Right lobe of liver (tissue), 6 donors: Measurements from ENCODE around the gene FUT2. TPM values are rescaled to one million over a fixed set of nuclear protein-coding genes. Genes with fewer than 3 reads are reported as not detected.
A peak's percentile ranks its signal among the peaks of the same experiment; 100 is the strongest.

Experiments
- ATAC-seq, 4 donors: fragments of 200-7000 bp; cut with Tn5 transposase; one replicate each; pipeline ENCODE4 v1.9.1; 2020; ENCODE audit warnings: mild to moderate bottlenecking in 4 of 4, moderate library complexity in 4 of 4
- DNase-seq, 3 donors: peaks; one replicate each; pipeline ENCODE4 v3.0.0-alpha.2; 2020
- H3K27ac ChIP-seq, 3 donors: fragments of 200-600 bp; one replicate each; pipeline ENCODE4 v1.8.0; 2022
- H3K27me3 ChIP-seq, 2 donors: fragments of 200-600 bp; one replicate each; pipeline ENCODE4 v1.8.0; 2022
- H3K36me3 ChIP-seq, 4 donors: fragments of 200-600 bp; sonication (generic) in 1 of 4; one replicate each; pipeline versions ENCODE4 v1.5.1 to v1.8.0; 2017 to 2022; ENCODE audit warnings: control low read depth in 1 of 4
- H3K4me1 ChIP-seq, 4 donors: fragments of 200-600 bp; sonication (generic) in 1 of 4; one replicate each; pipeline versions ENCODE4 v1.5.1 to v1.8.0; 2017 to 2022; ENCODE audit warnings: control low read depth in 1 of 4
- H3K4me3 ChIP-seq, 3 donors: fragments of 200-600 bp; one replicate each; pipeline ENCODE4 v1.8.0; 2022
- H3K9me3 ChIP-seq, 4 donors: fragments of 200-600 bp; sonication (generic) in 1 of 4; one replicate each; pipeline versions ENCODE4 v1.5.1 to v1.8.0; 2017 to 2022; ENCODE audit warnings: control low read depth in 1 of 4
- CTCF ChIP-seq, 4 donors: fragments of 200-600 bp in 3 of 4; fragments of 450-650 bp in 1 of 4; IDR thresholded peaks; one replicate each; pipeline versions ENCODE4 v1.5.1 to v1.8.0; 2016 to 2022; ENCODE audit warnings: antibody characterized with exemption in 4 of 4, mild to moderate bottlenecking in 2 of 4
- POLR2A ChIP-seq: fragments of 450-650 bp; IDR thresholded peaks from one replicate; pipeline ENCODE4 v1.6.1; 2017; ENCODE audit warnings: antibody characterized with exemption, mild to moderate bottlenecking
- WGBS: methylation state at CpG from one replicate; pipeline ENCODE4 v1.1.6; 2018; ENCODE audit warnings: low coverage, low lambda C conversion rate; ENCODE audit not compliant: insufficient coverage; ENCODE audit errors: missing lambda C conversion rate; 5-methylcytosine and 5-hydroxymethylcytosine counted together
- intact Hi-C, 2 donors: fragments of 100-400 bp; cut with DNase I; formaldehyde crosslinking; loops; one replicate each; pipeline versions ENCODE4 v1.11.2 to v1.14.1; 2022
- total RNA-seq, 6 experiments: library from RNA; depleted of rRNA in 2 of 6; stranded (reverse); fragments of >200 nt in 2 of 6; fragmentation: NEBNext Ultra II Directional in 3 of 6; extraction: Animal tissue kit (Norgen Biotek cat#: 25700) in 3 of 6; gene quantifications; one replicate each; pipeline versions ENCODE4 v1.1.0 to v1.2.4, GENCODE V29; 2016 to 2023
- donor health status: DM: no; HTN: yes; CAD: no.
- donor health status: DM: no; HTN: no; CAD: no.
- donor health status: DM: no; HTN: no; CAD: no.
- donor health status: DM: no; HTN: yes; CAD: no.
- donor health status: DM: no; HTN: yes; CAD: no.

FUT2 gene
- total RNA-seq, 6 experiments from 2014 or later, result 2.6 TPM; not detected in 5

- H3K36me3 ChIP-seq, result no peaks in the 10 kb centered on the region
- 82% methylated on average over 4 of the region's 4 CpGs for WGBS
Measured at GRCh38 chr19:48663667-48664066, 32.1 kb upstream of the FUT2 start.

GRCh38 chr19:48664476-48664875 lies 31.3 kb upstream of the FUT2 start:
- no peaks in the 10 kb centered on the region for H3K9me3 ChIP-seq
- no peaks in the 10 kb centered on the region for H3K27me3 ChIP-seq
- no peaks in the 10 kb centered on the region for H3K4me1 ChIP-seq
- H3K36me3 ChIP-seq, result no peaks in the 10 kb centered on the region
- TF ChIP-seq CTCF (IDR thresholded peaks at IDR 0.05) (no peak), POLR2A (no peak)
- no peak overlapping the region for H3K4me3 ChIP-seq
- intact Hi-C loops, result no loop called here
- WGBS, result 69% methylated on average over 6 of the region's 14 CpGs
- H3K27ac ChIP-seq, result no peak overlapping the region
- ATAC-seq (no peak), DNase-seq (no peak)

More at GRCh38 chr19:48663667-48664066, 32.1 kb upstream of the FUT2 start:
- H3K27ac ChIP-seq, result no peak overlapping the region
- no peak for DNase-seq
- no peak for ATAC-seq
- no peak overlapping the region for H3K4me3 ChIP-seq
- TF ChIP-seq CTCF (IDR thresholded peaks at IDR 0.05) (no peak), POLR2A (no peak)
- H3K4me1 ChIP-seq, result no peaks in the 10 kb centered on the region
- H3K9me3 ChIP-seq, result no peaks in the 10 kb centered on the region
- intact Hi-C loops, result no loop called here
- H3K27me3 ChIP-seq, result no peaks in the 10 kb centered on the region

- DNase-seq (no peak), ATAC-seq (no peak)
- WGBS, result 85% methylated on average over 5 of the region's 6 CpGs
- no peaks in the 10 kb centered on the region for H3K36me3 ChIP-seq
- H3K4me1 ChIP-seq, result no peaks in the 10 kb centered on the region
- TF ChIP-seq CTCF (IDR thresholded peaks at IDR 0.05) (no peak), POLR2A (no peak)
- H3K27me3 ChIP-seq, result no peaks in the 10 kb centered on the region
- no peaks in the 10 kb centered on the region for H3K9me3 ChIP-seq
- no peak overlapping the region for H3K4me3 ChIP-seq
- intact Hi-C loops, result no loop called here
- H3K27ac ChIP-seq, result no peak overlapping the region
Measured at GRCh38 chr19:48665786-48666185, 30.0 kb upstream of the FUT2 start.

GRCh38 chr19:48668332-48668731 lies 27.4 kb upstream of the FUT2 start:
- H3K27me3 ChIP-seq, result no peaks in the 10 kb centered on the region
- H3K4me1 ChIP-seq, result no peaks in the 10 kb centered on the region
- no peaks in the 10 kb centered on the region for H3K36me3 ChIP-seq
- TF ChIP-seq POLR2A, result no peak
- no peak for TF ChIP-seq CTCF (IDR thresholded peaks at IDR 0.05)
- no peak overlapping the region for H3K4me3 ChIP-seq
- H3K9me3 ChIP-seq, result no peaks in the 10 kb centered on the region
- intact Hi-C loops, result no loop called here
- ATAC-seq (peak in 1 of 4 donors; percentile 35), DNase-seq (no peak)
- 51% methylated on average over 2 of the region's 3 CpGs for WGBS
- H3K27ac ChIP-seq, result no peak overlapping the region

GRCh38 chr19:48668761-48669160 lies 27.0 kb upstream of the FUT2 start:
- Histone ChIP-seq H3K27me3 (no peaks in the 10 kb centered on the region), H3K4me3 (no peak overlapping the region), H3K9me3 (no peaks in the 10 kb centered on the region), H3K27ac (no peak overlapping the region), H3K4me1 (no peaks in the 10 kb centered on the region), H3K36me3 (no peaks in the 10 kb centered on the region)
- WGBS, result 100% methylated on average over 2 of the region's 2 CpGs
- TF ChIP-seq POLR2A (no peak), CTCF (IDR thresholded peaks at IDR 0.05) (no peak)
- intact Hi-C loops, result no loop called here
- no peak for DNase-seq
- ATAC-seq, result no peak
